H9 (cell line): Measurements from ENCODE around the gene PRAME. TPM values are rescaled to one million over a fixed set of nuclear protein-coding genes. Genes with fewer than 3 reads are reported as not detected.

ENCODE experiments used
- DNase-seq: peaks from one replicate; pipeline ENCODE4 v3.0.0-alpha.2; 2017
- H2AFZ ChIP-seq: one replicate; pipeline ENCODE4 v1.6.1; 2013; ENCODE audit warnings: mild to moderate bottlenecking, low read length, control low read depth, moderate library complexity
- H2AK5ac ChIP-seq: 2 replicates; pipeline ENCODE4 v1.6.1; 2013; ENCODE audit warnings: low read length, control low read depth, mixed read lengths; ENCODE audit not compliant: insufficient read length
- H2BK120ac ChIP-seq: one replicate; pipeline ENCODE4 v1.6.1; 2013; ENCODE audit warnings: low read depth, mild to moderate bottlenecking, low read length, control low read depth, inconsistent platforms; ENCODE audit not compliant: poor library complexity, severe bottlenecking
- H2BK12ac ChIP-seq: 2 replicates; pipeline ENCODE4 v1.6.1; 2013; ENCODE audit warnings: low read length, control low read depth, mixed read lengths, low read depth; ENCODE audit not compliant: insufficient read length
- H2BK15ac ChIP-seq: 2 replicates; pipeline ENCODE4 v1.6.1; 2013; ENCODE audit warnings: low read depth, low read length, control low read depth
- H2BK20ac ChIP-seq: one replicate; pipeline ENCODE4 v1.6.1; 2013; ENCODE audit warnings: low read depth, mild to moderate bottlenecking, low read length, control low read depth, inconsistent platforms; ENCODE audit not compliant: poor library complexity, severe bottlenecking
- H2BK5ac ChIP-seq: 2 replicates; pipeline ENCODE4 v1.6.1; 2013; ENCODE audit warnings: low read length, control low read depth, mixed read lengths; ENCODE audit not compliant: insufficient read length
- H3K14ac ChIP-seq: 2 replicates; pipeline ENCODE4 v1.6.1; 2013; ENCODE audit warnings: low read length, control low read depth; ENCODE audit not compliant: insufficient read depth
- H3K18ac ChIP-seq: 2 replicates; pipeline ENCODE4 v1.6.1; 2013; ENCODE audit warnings: low read depth, mild to moderate bottlenecking, mixed read lengths, low read length, control low read depth; ENCODE audit not compliant: insufficient read length
- H3K23ac ChIP-seq: 2 replicates; pipeline ENCODE4 v1.6.1; 2013; ENCODE audit warnings: low read length, control low read depth, mixed read lengths, low read depth; ENCODE audit not compliant: insufficient read length
- H3K23me2 ChIP-seq: 2 replicates; pipeline ENCODE4 v1.6.1; 2013; ENCODE audit warnings: low read depth, mild to moderate bottlenecking, mixed read lengths, low read length, control low read depth; ENCODE audit not compliant: insufficient read length, poor library complexity, severe bottlenecking
- H3K27ac ChIP-seq: 2 replicates; pipeline ENCODE4 v1.5.1; 2013; ENCODE audit warnings: low read length, control low read depth, mixed read lengths, low read depth; ENCODE audit not compliant: insufficient read length
- H3K27me3 ChIP-seq: 2 replicates; pipeline ENCODE4 v1.6.1; 2013; ENCODE audit warnings: low read length, control low read depth, inconsistent platforms; ENCODE audit not compliant: insufficient read depth
- H3K4ac ChIP-seq: 2 replicates; pipeline ENCODE4 v1.6.1; 2013; ENCODE audit warnings: low read depth, mild to moderate bottlenecking, control low read depth, inconsistent platforms, low read length, moderate library complexity
- H3K4me1 ChIP-seq: 2 replicates; pipeline ENCODE4 v1.6.1; 2013; ENCODE audit warnings: low read length, control low read depth, inconsistent platforms; ENCODE audit not compliant: insufficient read depth
- H3K4me2 ChIP-seq: 2 replicates; pipeline ENCODE4 v1.6.1; 2013; ENCODE audit warnings: low read length, control low read depth, mixed read lengths; ENCODE audit not compliant: insufficient read length, insufficient read depth
- H3K56ac ChIP-seq: 2 replicates; pipeline ENCODE4 v1.6.1; 2013; ENCODE audit warnings: low read depth, mild to moderate bottlenecking, mixed read lengths, low read length, control low read depth; ENCODE audit not compliant: insufficient read length
- H3K79me1 ChIP-seq: 2 replicates; pipeline ENCODE4 v1.6.1; 2013; ENCODE audit warnings: low read depth, mild to moderate bottlenecking, moderate library complexity, low read length, control low read depth, inconsistent platforms; ENCODE audit not compliant: insufficient read depth, poor library complexity, severe bottlenecking
- H3K79me2 ChIP-seq: 2 replicates; pipeline ENCODE4 v1.6.1; 2013; ENCODE audit warnings: low read length, control low read depth, inconsistent platforms; ENCODE audit not compliant: insufficient read depth
- H3K9ac ChIP-seq: 2 replicates; pipeline ENCODE4 v1.6.1; 2013; ENCODE audit warnings: low read length, control low read depth, mixed read lengths; ENCODE audit not compliant: insufficient read length; ENCODE audit errors: extremely low read depth
- H3K9me3 ChIP-seq: one replicate; pipeline ENCODE4 v1.6.1; 2013; ENCODE audit warnings: low read depth, low read length, inconsistent platforms; ENCODE audit not compliant: control insufficient read depth
- H3T11ph ChIP-seq: one replicate; pipeline ENCODE4 v1.6.1; 2013; ENCODE audit warnings: mild to moderate bottlenecking, low read length, control low read depth, inconsistent platforms
- H4K20me1 ChIP-seq: one replicate; pipeline ENCODE4 v1.6.1; 2013; ENCODE audit not compliant: control insufficient read depth, insufficient read length, insufficient read depth
- H4K5ac ChIP-seq: 2 replicates; pipeline ENCODE4 v1.6.1; 2013; ENCODE audit warnings: low read depth, mild to moderate bottlenecking, mixed read lengths, low read length, control low read depth; ENCODE audit not compliant: insufficient read length
- H4K8ac ChIP-seq: replicated peaks from 2 replicates; pipeline ENCODE4 v1.6.1; 2013; ENCODE audit warnings: low read length, control low read depth, mixed read lengths, low read depth; ENCODE audit not compliant: insufficient read length
- H4K91ac ChIP-seq: 2 replicates; pipeline ENCODE4 v1.6.1; 2013; ENCODE audit warnings: low read depth, mild to moderate bottlenecking, moderate library complexity, mixed read lengths, low read length, control low read depth; ENCODE audit not compliant: insufficient read length
- H3K27ac Mint-ChIP-seq, 3 experiments: 2 replicates in 2 of 3; 3 replicates in 1 of 3; pipeline ENCODE4 v1.8.0; 2020 to 2021; ENCODE audit warnings: mixed read lengths in 3 of 3, mild to moderate bottlenecking in 1 of 3, moderate library complexity in 1 of 3
- H3K27me3 Mint-ChIP-seq: 2 replicates; pipeline ENCODE4 v1.8.0; 2021; ENCODE audit warnings: low read depth, mild to moderate bottlenecking, moderate library complexity, mixed read lengths
- H3K36me3 Mint-ChIP-seq, 3 experiments: 2 replicates in 2 of 3; 3 replicates in 1 of 3; pipeline ENCODE4 v1.8.0; 2020 to 2021; ENCODE audit warnings: low read depth in 3 of 3, mixed read lengths in 3 of 3; ENCODE audit not compliant: insufficient read depth in 1 of 3
- H3K4me1 Mint-ChIP-seq, 2 experiments: 2 replicates each; pipeline ENCODE4 v1.8.0; 2020; ENCODE audit warnings: mixed read lengths in 2 of 2
- H3K4me3 Mint-ChIP-seq, 2 experiments: 2 replicates in 1 of 2; 3 replicates in 1 of 2; pipeline ENCODE4 v1.8.0; 2020 to 2021; ENCODE audit warnings: mild to moderate bottlenecking in 2 of 2, mixed read lengths in 2 of 2, moderate library complexity in 1 of 2
- H3K9me3 Mint-ChIP-seq, 2 experiments: 2 replicates in 1 of 2; 3 replicates in 1 of 2; pipeline ENCODE4 v1.8.0; 2020; ENCODE audit warnings: mild to moderate bottlenecking in 2 of 2, mixed read lengths in 2 of 2, moderate library complexity in 1 of 2
- WGBS: extraction: QIAGEN DNeasy Blood & Tissue Kit; methylation state at CpG from one replicate; pipeline ENCODE4 v1.1.7; 2013; ENCODE audit warnings: missing lambda C conversion rate, low lambda C conversion rate, mixed read lengths; ENCODE audit not compliant: insufficient read length; ENCODE audit errors: extremely low coverage; 5-methylcytosine and 5-hydroxymethylcytosine counted together
- total RNA-seq: library from RNA; stranded (reverse); gene quantifications from 2 replicates; pipeline ENCODE4 v1.2.1, GENCODE V29; 2021
- TF ChIP-seq, protein P1 (sequence below): fragments of 200-600 bp; sonication (generic); conservative IDR thresholded peaks from 3 replicates; pipeline ENCODE4 v1.8.0; 2021; ENCODE audit warnings: antibody characterized with exemption, mild to moderate bottlenecking

PRAME gene
- total RNA-seq, 1 experiment from 2014 or later, result 0.31 TPM

- Histone ChIP-seq H3K4ac (no peak overlapping the region), H3K23me2 (no peaks in the 10 kb centered on the region), H3K4me2 (no peak overlapping the region), H3K9me3 (no peaks in the 10 kb centered on the region), H3K79me2 (no peaks in the 10 kb centered on the region), H3K18ac (no peak overlapping the region), H3K56ac (no peak overlapping the region), H3K14ac (no peak overlapping the region), H2AFZ (no peak overlapping the region), H2BK20ac (no peak overlapping the region), H4K5ac (no peak overlapping the region), H3K23ac (no peak overlapping the region), H2BK12ac (no peak overlapping the region), H3K79me1 (no peaks in the 10 kb centered on the region), H2BK5ac (no peak overlapping the region), H3K9ac (no peak overlapping the region), H3T11ph (no peak overlapping the region), H2AK5ac (no peak overlapping the region), H2BK120ac (no peak overlapping the region), H2BK15ac (no peak overlapping the region), H3K27me3 (peaks cover 9% of the 10 kb centered on the region; the same call in 1 of the 2 replicates), H3K4me1 (no peaks in the 10 kb centered on the region), H3K27ac (no peak overlapping the region), H4K91ac (no peak overlapping the region), H4K20me1 (no peaks in the 10 kb centered on the region), H4K8ac (no peak overlapping the region)
- Mint-ChIP-seq H3K36me3 (no peaks in the 10 kb centered on the region), H3K9me3 (no peaks in the 10 kb centered on the region), H3K4me1 (no peaks in the 10 kb centered on the region), H3K27ac (no peak overlapping the region), H3K4me3 (no peak overlapping the region), H3K27me3 (peaks cover 96% of the 10 kb centered on the region)
- DNase-seq, result no peak
- TF ChIP-seq, protein P1, sequence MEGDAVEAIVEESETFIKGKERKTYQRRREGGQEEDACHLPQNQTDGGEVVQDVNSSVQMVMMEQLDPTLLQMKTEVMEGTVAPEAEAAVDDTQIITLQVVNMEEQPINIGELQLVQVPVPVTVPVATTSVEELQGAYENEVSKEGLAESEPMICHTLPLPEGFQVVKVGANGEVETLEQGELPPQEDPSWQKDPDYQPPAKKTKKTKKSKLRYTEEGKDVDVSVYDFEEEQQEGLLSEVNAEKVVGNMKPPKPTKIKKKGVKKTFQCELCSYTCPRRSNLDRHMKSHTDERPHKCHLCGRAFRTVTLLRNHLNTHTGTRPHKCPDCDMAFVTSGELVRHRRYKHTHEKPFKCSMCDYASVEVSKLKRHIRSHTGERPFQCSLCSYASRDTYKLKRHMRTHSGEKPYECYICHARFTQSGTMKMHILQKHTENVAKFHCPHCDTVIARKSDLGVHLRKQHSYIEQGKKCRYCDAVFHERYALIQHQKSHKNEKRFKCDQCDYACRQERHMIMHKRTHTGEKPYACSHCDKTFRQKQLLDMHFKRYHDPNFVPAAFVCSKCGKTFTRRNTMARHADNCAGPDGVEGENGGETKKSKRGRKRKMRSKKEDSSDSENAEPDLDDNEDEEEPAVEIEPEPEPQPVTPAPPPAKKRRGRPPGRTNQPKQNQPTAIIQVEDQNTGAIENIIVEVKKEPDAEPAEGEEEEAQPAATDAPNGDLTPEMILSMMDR, result no peak
- WGBS, result no CpG with 5 or more reads among the region's 10 CpGs
Observed at GRCh38 chr22:22578702-22579424, 19.8 kb upstream of the PRAME start.
